Stimulated activated CD4-positive, alpha-beta T cell treated with anti-CD3 and anti-CD28 coated beads, TNF-alpha, amount 100 ng/mL, for 48 hours (primary cell): Measurements from ENCODE around the gene MGAT4B.
"Not testable (repeated sequence)": the region's sequence is repeated elsewhere in the genome, so short reads cannot be mapped to it uniquely, and the experiment has no call there.

ENCODE experiments used
- DNase-seq, 3 donors: peaks; one replicate each; pipeline ENCODE4 v3.0.0-alpha.2; 2020; ENCODE audit warnings: low read depth in 3 of 3

MGAT4B gene

GRCh38 chr5:179795049-179795862, 11.4 kb downstream of the MGAT4B start:
- no peak for DNase-seq

GRCh38 chr5:179794575-179794974, 12.1 kb downstream of the MGAT4B start:
- no peak for DNase-seq

DNA sequence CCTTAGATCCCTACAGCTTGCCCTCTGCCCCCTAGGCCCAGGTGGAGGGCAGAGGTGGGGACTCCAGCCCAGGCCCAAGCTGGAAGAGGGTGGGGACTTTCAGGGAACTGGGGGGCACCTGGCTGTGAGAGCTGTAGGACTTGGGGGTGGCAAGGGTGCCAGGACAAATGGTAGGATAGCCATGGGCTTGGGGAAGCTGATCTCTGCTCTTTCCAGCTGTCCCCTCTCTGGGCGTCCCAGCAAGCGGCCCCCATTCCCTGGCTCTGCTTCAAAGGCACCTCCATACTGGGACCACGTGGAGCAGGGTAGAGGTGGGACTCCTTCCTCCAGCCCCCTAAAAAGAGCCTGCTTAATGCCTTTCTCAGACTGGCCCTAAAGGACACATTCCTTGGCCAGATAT, 12.5 kb downstream of the MGAT4B start:
- no peak for DNase-seq

DNA sequence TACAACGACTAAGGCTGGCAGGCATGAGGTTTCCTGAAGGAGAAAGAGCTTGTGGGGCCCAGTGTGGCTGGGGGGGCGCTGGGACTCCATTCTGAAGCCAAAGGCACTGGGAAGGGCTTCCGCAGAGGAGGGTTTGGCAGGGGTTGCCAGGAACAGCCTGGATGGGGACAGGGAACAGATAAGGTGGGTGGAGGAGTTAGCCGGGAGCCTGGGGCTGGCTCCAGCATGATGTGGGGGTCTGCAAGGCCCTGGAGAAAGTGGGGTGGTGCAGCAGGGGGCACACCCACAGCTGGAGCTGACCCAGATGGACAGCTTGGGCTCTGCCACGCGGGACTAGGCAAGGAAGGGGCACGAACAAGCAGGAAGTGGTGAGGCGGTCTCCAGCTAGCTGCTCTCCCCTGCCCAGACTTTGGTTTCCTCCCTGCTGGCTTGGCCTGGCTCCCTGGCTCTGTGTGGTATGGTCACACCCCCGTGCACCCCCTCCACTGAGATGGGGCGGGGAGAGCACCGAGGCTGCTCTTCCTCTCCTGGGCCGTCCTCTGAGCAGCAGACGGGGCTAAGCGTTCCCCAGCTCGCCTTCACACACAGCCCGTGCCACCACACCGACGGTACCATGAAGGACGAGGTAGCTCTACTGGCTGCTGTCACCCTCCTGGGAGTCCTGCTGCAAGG, 13.1 kb downstream of the MGAT4B start, which contains the start of gene LTC4S:
LTC4S (plus strand) TSS at position 519 of the 672 bp plus-strand sequence; CDS start at position 614, 95 bp downstream.
- no peak for DNase-seq

GRCh38 chr5:179792612-179793467, 13.8 kb downstream of the MGAT4B start:
- DNase-seq, result no peak

DNA sequence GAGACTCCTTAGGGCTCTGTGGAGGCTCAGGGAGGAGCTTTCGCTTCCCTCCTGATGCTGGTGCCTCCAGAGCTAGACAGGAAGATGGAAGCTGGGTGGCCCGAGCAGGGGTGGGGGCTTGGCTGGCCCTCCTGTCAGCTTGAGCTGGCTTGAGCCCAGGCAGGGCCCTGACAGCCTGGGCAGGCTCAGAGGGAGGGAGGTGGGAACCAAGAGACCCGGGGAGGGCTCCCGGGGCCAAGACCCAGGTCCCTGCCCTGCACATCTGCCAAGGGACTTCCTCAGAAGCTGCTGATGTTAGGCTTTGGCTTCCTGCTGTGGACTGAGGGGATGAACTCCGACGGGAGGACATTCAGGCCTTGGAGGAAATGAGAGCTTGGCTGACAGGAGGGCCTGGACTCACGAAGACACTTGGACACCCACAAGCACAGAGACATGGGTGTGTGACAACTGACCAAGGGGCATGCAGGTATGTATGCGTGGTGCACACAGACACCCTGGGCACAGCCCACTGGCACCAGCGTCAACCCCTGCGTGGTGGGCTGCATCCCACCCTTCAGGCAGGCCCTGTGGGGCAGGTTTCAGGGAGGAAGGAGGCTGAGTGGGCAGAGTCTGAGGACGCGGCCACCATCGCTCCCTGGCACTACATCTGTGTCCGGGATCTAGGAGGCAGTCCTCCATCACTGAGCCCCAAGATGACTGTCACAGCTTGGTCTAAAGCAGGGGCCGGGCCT, 14.6 kb downstream of the MGAT4B start:
- no peak for DNase-seq

DNA sequence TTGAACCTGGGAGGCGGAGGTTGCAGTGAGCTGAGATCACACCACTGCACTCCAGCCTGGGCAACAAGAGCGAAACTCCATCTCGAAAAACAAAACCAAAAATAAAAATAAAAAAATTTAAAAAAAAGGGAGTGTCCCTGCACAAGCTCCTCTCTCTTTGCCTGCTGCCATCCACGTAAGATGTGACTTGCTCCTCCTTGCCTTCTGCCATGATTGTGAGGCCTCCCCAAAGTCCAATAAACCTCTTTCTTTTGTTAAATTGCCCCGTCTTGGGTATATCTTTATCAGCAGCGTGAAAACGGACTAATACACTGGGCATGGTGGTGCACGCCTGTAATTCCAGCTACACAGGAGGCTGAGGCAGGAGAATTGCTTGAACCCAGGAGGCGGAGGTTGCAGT, 17.4 kb downstream of the MGAT4B start:
- not testable (repeated sequence) for DNase-seq

DNA sequence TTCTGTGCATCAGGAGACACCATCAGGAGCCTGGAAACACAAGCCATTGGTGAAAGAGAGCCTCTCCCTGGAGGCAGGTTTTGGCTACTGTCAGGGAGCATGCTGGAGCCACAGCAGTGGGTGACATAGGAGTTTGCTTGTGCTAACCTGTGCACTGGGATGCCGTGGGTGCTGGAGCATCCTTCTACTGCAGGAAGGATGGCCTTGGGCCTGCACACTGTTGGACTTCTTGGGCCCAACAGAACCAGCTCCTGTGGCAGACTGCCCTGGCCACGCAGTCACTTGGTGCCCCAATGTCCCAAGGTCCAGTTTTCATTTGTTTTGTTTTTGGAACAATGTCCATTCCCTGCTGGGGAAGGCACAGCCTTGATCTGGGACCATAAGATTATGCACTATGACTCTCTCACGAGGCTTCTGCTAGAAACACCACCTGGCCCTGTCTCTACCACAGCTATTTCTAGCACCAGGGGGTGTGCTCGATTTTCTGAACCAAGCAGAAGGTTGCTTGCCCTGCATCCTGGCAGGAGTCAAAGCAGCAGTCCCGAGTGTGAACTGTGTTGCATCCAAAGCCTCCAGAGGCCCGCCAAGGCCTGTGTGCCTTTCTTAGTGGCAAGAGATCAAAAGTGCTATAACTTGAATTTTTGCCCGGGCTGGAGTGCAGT, 18.3 kb downstream of the MGAT4B start:
- no peak for DNase-seq

DNA sequence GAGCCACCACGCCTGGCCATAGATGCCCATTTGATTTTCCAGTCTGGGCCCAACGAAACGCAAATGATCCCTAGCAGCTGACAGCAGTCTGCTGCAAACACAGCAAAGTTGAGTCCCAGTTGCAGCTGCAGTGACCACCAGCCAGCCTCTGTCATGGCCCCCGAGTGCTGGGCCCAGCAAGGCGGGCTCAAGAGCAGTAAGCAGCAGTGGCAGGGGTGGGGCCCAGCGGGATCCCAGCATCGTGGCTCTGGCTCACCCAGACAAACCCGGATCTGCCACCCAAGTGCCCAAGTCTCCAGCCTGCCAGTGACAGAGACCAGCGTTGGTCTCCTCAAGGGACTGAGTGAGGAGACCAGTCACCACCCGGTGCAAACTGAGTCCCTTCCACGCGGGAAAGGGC, 19.8 kb downstream of the MGAT4B start:
- no peak for DNase-seq

- DNase-seq, result no peak
These were observed 23.5 kb downstream of the MGAT4B start for GRCh38 chr5:179783128-179783527.

DNA sequence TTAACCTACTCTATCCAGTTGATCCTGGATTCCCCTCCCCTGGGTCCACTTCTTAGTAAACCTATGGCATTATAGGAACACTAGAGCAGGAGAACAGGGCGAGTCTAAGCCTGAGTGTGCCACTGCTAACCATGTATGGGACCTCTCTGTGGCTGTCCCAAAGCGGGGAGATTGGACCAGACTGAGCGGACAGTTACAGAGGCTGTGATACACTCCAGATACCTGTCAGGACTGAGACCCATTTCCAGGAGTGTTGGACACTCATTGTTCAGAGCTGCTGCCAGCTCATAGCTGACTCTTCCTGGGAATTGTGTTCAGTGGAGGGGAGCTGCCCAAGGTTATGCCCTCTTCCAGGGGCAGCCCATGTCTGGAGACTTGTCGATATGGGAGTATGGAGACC, 24.8 kb downstream of the MGAT4B start:
- no peak for DNase-seq

DNA sequence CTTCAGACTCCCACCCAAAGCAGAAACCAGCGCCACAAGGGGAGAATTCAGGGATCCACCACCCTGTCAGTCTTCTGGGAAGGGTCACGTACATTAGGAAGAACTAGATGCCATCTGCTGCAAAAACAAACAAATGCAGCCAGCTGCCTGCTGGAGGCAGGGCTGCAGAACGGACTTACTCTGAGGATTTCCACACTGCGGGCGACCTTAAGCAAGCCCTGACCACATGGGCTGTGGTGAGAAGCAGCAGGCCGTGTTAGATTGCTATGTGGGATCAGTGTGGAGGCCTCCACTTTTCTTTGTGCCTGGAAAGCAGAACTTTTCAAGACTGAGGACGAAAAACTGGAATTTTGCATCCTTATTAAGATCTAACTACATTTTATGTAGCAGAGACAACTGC, 26.3 kb downstream of the MGAT4B start:
- DNase-seq, result no peak

DNA sequence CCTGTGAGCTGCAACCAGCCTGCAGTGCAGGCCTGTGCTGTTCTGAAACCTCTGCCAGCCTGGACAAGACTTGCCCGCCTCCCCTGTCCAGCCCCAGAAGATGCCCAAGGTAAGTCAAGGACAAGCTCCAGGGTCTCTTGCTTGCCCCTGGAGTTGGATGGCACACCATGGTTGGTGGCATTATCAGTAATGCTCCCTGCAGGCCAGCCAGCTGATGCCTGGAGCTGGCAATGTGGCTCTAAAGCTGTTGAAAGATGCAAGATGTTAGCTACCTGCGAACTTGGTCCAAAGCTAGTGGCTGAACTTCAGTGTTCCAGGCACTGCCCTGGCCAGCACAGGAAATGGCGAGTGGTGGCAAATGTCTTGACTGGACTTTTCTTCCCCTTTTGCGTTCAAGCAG, 26.8 kb downstream of the MGAT4B start:
- no peak for DNase-seq

GRCh38 chr5:179778591-179778990, 28.1 kb downstream of the MGAT4B start:
- no peak for DNase-seq

GRCh38 chr5:179777909-179778308, 28.8 kb downstream of the MGAT4B start:
- no peak for DNase-seq

GRCh38 chr5:179777456-179777855, 29.2 kb downstream of the MGAT4B start:
- no peak for DNase-seq

DNA sequence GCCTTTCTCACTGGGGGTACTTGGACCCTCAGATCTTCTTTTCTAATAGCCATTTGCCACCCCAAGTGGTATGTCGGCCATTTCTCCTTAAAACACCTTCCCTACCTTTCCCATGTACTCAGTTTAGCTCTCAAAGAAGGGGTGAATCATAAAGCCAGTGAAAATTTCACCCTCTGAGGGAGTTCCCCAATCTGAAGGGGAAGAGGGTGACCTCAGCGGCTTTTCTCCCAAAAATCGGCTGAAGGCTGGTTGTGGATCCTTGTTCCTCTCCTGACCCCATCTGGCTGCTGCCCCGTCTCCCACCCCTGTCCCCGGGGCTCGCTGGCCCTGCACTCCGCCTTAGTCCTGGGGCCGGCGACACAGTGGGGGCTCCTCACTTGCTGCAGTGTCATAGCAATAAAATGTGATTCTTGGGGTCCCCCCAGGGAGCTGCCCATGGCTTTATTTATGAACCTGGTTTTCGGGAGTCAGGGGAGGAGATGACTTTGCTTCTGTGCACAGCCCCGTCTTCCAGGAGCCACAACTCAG, 30.2 kb downstream of the MGAT4B start:
- DNase-seq, result no peak

DNA sequence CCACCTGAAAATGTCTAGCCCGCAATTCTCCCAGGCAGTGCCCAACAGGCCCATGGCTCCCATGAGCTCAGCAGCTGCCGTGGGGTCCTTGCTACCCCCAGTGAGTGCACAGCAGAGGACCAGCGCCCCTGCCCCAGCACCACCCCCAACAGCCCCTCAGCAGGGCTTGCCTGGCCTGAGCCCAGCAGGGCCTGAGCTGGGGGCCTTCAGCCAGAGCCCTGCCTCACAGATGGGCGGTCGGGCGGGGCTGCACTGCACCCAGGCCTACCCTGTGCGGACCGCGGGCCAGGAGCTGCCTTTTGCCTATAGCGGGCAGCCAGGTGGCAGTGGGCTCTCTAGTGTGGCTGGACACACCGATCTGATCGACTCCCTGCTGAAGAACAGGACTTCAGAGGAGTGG, 32.2 kb downstream of the MGAT4B start:
- no peak for DNase-seq

DNA sequence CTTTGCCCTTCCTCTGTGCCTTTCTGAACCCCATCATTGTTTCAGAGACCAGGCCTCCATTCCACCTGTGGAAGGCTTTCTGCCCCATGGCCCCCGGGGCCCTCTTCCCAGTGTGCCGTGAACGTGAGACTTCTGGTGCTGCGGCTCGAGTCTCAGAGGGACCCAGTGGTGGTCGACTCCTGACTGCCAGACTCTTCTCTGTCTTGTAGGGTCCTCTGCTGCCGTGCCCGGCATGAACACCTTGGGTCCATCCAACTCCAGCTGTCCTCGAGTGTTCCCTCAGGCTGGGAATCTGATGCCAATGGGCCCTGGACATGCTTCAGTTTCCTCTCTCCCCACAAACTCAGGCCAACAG, 33.0 kb downstream of the MGAT4B start:
- DNase-seq, result no peak

DNA sequence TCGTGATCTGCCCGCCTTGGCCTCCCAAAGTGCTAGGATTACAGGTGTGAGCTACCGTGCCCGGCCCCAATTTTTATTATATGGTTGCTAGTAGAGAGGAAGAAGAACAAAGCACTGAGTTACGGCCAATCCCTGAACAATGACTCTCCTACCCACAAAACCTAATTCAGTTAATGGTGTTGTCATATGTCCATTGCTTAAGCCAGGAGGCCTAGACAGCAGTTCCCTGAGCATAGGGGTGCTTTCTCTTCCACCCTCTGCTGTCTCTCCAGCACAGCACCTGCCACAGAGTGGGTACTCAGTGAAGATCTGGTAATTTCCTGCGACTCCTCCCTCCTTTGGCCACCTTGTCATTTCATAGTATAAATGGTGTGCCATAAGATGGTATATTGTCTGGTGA, 34.3 kb downstream of the MGAT4B start:
- no peak for DNase-seq

DNA sequence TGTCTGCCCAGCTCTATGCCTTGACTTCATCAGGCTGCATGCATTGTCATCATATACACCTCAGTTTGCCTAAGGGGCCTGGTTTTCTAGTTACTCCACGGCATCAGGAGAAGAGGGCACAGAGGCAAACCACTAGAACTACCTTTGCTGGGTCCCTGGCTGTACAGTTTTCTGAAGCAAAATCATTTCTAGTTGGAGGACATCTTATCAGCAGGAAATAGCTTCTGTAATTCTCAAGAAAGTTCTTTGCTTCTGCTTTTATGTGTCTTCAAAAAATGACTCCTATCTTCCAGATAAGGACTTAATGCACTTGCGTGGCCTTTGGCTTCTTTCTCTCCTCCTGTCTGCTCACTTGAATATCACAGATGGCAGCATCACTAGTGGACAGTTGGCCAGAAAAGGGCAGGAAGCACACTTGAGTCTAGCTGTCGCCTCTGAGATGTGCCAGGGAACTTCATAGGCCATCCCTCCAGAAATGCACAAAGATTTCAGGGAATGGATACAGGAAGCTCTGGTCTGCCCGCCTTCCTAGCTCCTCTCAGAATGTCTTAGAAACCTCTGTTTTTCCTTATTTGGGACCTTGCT, 35.3 kb downstream of the MGAT4B start:
- no peak for DNase-seq
